NCI-H1436 treated with DMSO at 0.1 percent for 48 hours (cell line): ENCODE data around the gene PLN.

Experiments
- DNase-seq: peaks from one replicate; lab custom pipeline; 2025; lab: John Stamatoyannopoulos, UW

The PLN gene

DNA sequence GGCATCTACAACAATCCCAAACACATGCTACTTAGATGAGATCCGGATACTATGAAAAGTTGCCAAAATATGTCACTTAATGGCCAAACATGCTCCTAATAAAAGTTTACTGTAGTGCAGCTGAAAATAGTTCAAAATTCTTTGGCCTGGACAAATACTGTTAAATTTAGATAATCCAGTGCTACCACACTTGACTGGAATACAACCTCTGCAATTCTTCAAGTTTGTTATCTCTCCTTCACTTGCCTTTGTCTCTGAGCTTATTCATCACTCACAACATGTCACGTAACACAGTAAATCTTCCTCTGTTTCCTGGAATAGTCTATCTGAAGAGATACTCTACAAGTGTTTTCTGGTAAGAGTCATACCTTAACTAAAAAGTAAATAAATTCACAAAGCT is 10.5 kb upstream of the PLN start:
- DNase-seq: no peak

GRCh38 chr6:118542184-118542952 is 5.7 kb upstream of the PLN start:
- no peak for DNase-seq

DNA sequence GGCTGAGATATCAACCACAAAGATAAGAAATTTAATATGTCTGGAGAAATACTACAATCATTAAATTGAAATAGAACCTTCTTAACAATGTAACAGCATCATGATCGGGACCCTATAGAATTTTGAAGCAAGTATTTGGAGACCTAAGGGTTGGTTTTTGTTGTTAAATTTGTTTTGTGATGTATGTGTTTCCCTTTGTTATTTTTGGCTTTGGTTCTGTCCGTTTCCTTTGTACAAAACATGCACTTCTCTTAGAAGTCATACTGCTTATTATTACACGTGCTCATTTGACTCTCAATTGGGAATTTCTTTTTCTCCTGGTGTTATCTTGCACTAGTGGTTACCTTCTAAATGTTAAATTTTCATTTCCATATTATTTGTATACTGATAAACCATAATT is 4.0 kb upstream of the PLN start:
- DNase-seq: no peak

DNA sequence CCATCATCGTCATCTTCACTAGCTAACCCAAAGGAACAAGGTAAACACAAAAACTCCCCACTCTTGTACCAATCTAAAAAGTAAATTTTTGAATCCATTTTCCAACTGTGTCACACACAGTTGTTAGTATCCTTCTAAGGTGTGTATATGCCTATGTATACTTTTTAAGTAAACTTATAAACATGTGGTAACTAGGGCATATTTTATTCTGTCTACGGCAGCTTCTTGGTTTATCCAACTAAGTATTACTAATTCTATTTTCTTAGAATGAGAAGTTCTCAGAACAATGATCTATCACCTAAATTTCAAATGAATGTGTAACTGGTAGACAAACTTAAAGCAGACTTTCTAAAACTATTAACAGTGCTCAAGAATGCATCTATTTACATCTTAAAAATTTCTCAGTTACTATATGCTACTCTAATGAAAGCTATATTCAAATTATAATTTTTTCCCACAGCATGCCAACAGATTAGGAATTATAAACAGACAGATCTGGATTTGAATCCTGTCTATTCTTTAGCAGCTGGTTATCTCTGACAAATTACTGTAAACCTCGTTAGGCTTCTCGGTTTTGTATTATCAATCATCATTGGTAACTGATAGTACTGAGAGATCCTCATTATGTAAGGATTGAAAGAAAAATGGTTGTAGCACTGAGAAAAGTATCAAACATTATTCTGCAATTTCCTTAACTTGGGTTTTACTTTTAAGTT is 1.8 kb upstream of the PLN start:
- DNase-seq: no peak

DNA sequence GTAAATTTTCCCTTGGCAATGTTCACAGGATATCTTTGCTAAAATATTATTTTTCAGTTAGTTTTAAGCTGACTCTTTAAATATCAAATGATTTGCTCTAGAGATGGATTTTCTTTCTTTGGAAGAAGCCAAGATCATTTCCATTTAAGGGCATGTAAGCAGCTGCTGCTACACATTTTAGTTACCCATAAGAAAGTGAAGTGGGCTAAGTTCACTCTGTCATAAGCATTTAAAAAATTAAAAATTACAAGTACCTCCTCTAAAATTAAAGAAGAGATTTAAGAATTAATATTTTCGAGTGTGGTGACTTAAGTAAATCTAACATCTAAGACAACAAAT is 1.2 kb upstream of the PLN start:
- DNase-seq: no peak

- DNase-seq: no peak
Measured at GRCh38 chr6:118548613-118549012, 517 bp downstream of the PLN start.

GRCh38 chr6:118551063-118552053 is 3.3 kb downstream of the PLN start:
- DNase-seq: no peak

GRCh38 chr6:118553132-118553531 is 5.0 kb downstream of the PLN start:
- no peak for DNase-seq

DNA sequence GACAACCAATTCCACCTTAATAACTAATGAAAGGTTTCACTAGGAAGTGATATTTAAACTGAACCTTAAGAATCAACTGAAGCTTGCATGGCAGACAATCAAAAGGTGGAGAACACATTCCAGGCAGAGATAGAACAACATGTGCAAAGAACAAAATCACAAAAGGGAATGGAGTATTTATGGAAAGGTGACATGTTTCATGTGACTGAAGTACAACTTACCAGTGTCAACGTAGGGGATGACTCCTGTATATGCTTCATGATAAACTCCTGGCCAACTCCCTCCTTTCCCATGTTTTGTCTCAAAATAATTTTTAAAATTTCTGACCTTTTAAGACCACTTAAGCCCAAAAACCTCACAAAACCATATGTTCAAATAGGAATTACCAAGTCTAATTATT is 6.6 kb downstream of the PLN start:
- no peak for DNase-seq

GRCh38 chr6:118558464-118559217 is 10.5 kb downstream of the PLN start:
- no peak for DNase-seq

GRCh38 chr6:118559659-118560058 is 11.6 kb downstream of the PLN start:
- no peak for DNase-seq

DNA sequence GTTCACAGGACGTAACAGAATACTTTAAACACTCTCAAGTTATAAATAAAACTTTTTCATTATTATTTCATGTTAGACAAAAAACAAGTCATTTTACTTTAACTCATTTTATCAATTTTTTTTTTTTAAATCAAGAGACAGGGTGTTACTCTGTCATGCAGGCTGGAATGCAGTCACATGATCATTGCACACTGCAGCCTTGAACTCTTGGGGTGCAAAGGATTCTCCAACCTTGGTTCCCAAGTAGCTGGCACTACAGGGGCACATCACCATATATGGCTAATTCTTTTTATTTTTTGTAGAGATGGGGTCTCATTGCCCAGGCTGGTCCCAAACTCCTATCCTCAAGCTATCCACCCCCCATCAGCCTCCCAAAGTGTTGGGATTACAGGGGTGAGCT is 14.2 kb downstream of the PLN start:
- no peak for DNase-seq

- no peak for DNase-seq
Measured at GRCh38 chr6:118562959-118563358, 14.9 kb downstream of the PLN start.

GRCh38 chr6:118565311-118565960 is 17.3 kb downstream of the PLN start:
- peak; percentile 14 for DNase-seq

- DNase-seq: no peak
Measured at GRCh38 chr6:118567974-118568373, 19.9 kb downstream of the PLN start.

GRCh38 chr6:118569498-118569897 is 21.4 kb downstream of the PLN start:
- no peak for DNase-seq

DNA sequence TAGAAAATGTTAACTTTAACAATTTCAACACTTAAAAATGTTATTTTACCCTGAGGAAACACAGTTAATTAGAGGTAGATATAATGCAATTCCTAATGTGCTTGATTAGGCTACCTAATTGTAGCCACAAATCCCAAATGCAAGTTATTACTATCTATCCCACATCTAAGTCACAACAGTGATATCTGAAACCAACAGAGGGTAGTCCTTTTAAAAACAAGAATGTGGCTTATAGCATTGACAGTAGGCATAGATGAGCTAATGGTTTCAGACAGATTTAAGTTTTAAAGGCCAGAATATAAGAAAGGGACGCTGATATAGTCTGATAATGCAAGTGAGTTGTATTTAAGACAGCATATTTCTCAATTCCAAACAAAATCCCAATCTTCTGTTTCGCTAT is 23.0 kb downstream of the PLN start:
- no peak for DNase-seq

- no peak for DNase-seq
Measured at GRCh38 chr6:118574051-118574865, 26.2 kb downstream of the PLN start.

DNA sequence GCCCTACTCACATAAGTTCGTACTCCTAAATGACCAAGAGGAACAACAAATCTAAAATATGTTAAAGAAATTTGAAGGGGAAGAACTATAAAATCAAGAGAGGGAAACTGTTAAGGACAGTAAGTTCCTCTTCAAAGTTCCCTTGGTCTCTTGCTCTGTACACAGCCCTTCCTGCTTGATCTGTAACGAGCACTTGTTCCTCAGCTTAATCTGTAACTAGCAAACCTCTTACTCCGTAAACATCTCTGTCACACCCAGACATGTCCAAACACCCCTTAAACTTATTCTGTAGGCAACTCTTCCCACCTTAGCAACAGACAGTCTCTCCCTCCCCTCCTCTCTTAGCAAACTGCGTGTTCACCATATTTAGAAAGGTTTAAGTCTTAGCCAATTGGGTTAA is 29.9 kb downstream of the PLN start:
- DNase-seq: no peak

DNA sequence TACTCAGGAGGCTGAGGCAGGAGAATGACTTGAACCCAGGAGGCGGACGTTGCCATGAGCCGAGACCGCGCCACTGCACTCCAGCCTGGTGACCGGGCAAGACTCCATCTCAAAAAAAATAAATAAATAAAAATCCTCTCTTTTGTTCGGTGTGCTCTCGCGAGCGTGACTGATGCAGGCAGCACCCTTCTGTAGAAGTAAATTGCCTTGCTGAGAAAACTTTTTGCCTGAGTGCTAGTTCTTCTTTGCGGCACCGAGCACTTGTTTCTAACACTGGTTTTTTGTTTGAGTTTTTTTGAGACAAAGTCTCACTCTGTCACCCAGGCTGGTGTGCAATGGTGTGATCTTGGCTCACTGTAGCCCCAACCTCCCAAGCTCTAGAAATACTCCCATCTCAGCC is 30.5 kb downstream of the PLN start:
- DNase-seq: no peak

DNA sequence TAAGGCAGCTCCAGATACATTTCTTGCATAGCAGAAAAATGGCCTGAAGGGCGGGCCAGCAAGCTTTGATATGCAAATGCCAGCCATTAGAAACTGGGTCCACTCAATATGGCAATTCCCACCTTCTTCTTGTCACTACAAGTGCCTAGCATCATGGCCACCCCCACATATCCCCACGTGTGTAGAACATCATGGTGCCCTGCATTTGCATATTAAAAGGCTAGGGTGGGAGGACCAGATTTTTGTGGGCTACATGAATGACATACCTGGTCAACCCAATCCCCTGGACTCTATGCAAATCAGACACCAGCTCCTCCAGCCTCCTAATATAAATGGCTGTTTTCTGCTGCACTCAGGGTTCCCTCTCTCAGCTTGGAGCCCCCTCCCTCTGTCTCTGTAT is 31.7 kb downstream of the PLN start:
- DNase-seq: no peak
